Peyer's patch (tissue), 4 donors: Measurements from ENCODE around the gene FXYD1.

Experiments used
- CTCF ChIP-seq, 6 experiments: fragments of 450-650 bp in 4 of 6; fragments of 200-600 bp in 2 of 6; sonication (generic) in 1 of 6; IDR thresholded peaks; one replicate each; pipeline ENCODE4 v1.5.1; 2017 to 2019; ENCODE audit warnings: antibody characterized with exemption in 6 of 6, mild to moderate bottlenecking in 3 of 6, moderate library complexity in 1 of 6
- POLR2A ChIP-seq, 2 donors: fragments of 450-650 bp; IDR thresholded peaks; one replicate each; pipeline ENCODE4 v1.5.1; 2017; ENCODE audit warnings: antibody characterized with exemption in 2 of 2, mild to moderate bottlenecking in 2 of 2, moderate library complexity in 2 of 2

GRCh38 chr19:35170359-35171061, 31.9 kb downstream of the FXYD1 start:
- TF ChIP-seq CTCF (IDR thresholded peaks at IDR 0.05) (no peak), POLR2A (IDR thresholded peaks at IDR 0.05) (no peak)
